ENCODE measurements around the gene ESM1.
A peak's percentile ranks its signal among the peaks of the same experiment; 100 is the strongest.
"Not testable (repeated sequence)": the region's sequence is repeated elsewhere in the genome, so short reads cannot be mapped to it uniquely, and the experiment has no call there.

The ESM1 gene, protein sequence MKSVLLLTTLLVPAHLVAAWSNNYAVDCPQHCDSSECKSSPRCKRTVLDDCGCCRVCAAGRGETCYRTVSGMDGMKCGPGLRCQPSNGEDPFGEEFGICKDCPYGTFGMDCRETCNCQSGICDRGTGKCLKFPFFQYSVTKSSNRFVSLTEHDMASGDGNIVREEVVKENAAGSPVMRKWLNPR

DNA sequence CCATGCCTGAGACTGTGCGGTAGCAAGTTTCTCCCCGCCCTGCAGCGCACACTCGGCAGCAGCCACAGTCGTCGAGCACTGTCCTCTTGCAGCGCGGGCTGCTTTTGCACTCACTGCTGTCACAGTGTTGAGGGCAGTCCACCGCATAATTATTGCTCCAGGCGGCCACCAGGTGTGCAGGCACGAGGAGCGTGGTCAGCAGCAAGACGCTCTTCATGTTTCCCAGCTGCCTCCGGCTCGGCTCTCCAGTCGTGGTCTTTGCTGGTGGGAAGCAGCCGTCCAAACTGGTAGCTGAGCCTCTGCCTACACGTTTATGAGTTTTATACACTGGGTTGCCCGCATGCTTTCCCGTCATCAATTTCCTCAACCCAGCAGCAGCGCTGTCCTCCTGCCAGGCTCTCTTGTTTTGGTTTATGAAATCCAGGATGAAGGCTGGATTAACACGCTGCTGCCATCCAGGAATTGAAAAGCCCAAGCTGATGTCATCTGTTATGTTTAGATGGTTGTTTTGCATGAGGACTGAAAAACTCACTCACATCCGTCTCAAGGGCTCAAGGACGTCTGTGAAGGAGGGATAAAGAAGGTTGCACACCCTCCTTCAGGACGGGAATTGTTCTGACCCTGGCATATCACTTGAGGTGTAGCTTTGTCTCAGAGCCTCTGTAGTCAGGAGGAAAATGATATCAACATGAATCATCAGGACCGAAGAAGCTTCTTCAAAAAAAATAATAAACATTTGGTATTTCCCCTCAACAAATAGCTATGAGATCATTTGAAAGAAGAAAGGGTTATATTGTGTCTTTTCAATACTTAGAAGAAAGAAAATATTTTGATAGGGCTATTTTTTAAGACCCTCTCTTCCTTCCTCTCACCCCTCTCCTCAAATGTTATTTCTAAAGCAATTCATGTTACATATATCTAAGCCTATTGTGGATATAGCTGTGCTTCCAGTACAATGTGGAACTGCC is at the start of gene ESM1:
Gene ESM1 (minus strand): TSS at position 293 of the 968 bp plus-strand sequence. CDS start 76 bp downstream, at position 217.
- TF ChIP-seq POLR2A (IDR thresholded peaks at IDR 0.05; ENCODE audit: low read depth, low read length): no peak
- peak; percentile 22 for DNase-seq (ENCODE audit: insufficient read length, low spot score)
- peak; percentile 85 for FAIRE-seq

DNA sequence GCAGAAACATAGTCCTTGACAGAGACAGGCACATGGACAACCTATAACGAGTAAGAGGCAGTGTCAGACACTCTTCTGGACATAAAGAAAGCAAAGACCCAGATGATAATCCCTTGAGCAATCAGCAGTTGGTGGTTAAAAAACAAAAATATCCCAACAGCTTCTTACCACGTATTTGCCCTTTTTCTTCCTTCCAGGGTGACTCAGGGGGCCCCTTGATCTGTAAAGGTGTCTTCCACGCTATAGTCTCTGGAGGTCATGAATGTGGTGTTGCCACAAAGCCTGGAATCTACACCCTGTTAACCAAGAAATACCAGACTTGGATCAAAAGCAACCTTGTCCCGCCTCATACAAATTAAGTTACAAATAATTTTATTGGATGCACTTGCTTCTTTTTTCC is 48.2 kb upstream of the ESM1 start:
- FAIRE-seq (no peak), DNase-seq (ENCODE audit: insufficient read length, low spot score) (no peak)
- TF ChIP-seq POLR2A (IDR thresholded peaks at IDR 0.05; ENCODE audit: low read depth, low read length): no peak

DNA sequence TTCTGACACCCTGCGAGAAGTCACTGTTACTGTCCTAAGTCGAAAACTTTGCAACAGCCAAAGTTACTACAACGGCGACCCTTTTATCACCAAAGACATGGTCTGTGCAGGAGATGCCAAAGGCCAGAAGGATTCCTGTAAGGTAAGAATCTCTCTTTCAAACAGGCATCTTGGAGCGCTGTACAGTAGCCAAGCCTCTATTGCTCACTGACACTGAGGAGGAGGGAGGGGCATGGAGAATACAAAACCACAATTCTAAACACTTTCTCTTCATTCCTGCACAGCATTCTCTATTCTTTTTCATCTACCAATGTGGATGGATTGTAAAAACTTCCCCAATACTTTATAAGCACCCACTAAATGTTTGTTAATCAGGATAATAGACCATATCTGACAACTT is 46.1 kb upstream of the ESM1 start:
- FAIRE-seq (no peak), DNase-seq (ENCODE audit: insufficient read length, low spot score) (no peak)
- no peak for TF ChIP-seq POLR2A (IDR thresholded peaks at IDR 0.05; ENCODE audit: low read depth, low read length)

DNA sequence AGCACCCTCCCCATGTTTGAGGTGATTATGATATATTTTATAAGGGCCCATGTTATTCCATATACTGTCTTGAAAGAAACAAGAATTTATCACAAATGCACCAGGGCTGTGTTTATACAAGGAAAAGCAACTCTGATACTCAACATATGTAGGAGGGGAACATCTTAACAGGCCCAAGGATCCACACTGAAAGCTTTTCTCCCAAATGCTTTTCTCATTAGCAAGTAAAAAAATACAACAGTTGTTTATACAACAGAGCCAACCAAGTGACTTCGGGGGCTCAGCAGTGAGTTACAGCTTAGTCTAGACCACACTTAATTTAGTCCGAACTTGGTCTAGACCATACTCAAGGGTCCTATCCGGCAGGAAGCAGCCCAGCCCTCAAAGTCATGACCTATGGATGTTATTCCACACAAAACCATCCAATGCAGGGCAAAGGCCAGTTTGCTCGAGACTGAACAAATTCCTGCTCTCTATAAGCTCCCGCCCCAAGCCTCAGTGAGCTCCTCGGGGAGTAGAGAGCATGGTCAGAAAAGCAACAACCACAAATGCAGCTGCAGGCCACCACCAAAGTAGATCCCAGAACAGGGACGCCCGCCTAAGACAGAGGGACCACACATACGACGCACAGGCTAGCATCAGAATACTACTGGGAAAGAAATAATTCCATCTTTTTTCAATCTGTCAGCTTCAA is 45.4 kb upstream of the ESM1 start:
- FAIRE-seq: no peak
- DNase-seq (ENCODE audit: insufficient read length, low spot score): no peak
- no peak for TF ChIP-seq POLR2A (IDR thresholded peaks at IDR 0.05; ENCODE audit: low read depth, low read length)

DNA sequence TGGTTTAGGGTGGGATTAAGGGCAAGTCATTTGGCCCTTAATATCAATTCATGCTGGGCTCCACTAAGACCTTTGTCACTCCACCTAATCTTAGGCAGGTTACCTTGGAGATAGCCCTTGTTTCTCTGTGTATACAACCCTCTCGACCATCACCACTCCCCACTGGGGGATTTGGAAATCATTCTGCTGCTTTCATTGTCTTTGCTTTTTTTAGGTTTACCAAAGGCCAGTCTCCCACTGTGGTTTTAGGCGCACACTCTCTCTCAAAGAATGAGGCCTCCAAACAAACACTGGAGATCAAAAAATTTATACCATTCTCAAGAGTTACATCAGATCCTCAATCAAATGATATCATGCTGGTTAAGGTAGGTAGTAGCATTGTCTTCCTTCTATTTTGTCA is 44.8 kb upstream of the ESM1 start:
- FAIRE-seq: no peak
- no peak for TF ChIP-seq POLR2A (IDR thresholded peaks at IDR 0.05; ENCODE audit: low read depth, low read length)
- no peak for DNase-seq (ENCODE audit: insufficient read length, low spot score)

DNA sequence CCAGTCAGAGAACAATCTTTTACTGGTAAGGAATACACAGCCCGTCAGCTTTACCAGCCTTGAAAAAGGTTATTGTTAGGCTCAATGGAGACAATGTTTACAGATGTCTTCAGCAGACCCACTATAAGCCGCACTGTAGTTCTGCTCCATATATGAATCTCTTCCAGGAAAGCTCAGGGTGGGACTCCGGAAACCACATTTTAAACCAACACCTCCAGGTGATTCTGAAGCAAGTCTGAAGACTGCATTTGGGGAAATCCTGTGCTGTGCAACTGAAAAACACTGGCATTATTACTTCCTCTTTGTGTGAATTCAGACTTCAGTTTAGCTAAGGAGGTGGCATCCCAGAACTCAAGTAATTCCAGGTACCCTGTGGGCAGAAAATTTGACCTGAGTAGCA is 42.2 kb upstream of the ESM1 start:
- DNase-seq (ENCODE audit: insufficient read length, low spot score): no peak
- FAIRE-seq: no peak

DNA sequence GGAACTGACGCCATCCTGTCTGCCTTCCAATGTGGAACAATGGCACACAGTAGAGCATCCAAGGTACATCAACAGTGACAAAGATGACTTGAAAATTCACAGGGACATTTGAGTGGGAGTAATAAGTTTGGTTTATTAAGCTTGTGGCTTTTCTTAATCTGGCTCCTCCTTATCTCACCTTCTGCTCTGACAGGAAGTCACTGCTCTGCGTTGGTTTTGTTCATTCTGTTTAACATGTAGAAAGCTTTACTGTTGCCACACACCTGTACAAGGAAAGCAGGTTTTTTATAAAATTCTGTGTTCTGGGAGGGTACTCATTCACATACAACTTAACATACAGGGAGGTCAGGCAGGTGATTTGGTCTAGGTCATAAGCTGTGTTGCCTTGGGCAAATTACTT is 37.1 kb upstream of the ESM1 start:
- FAIRE-seq (no peak), DNase-seq (ENCODE audit: insufficient read length, low spot score) (no peak)
- no peak for TF ChIP-seq POLR2A (IDR thresholded peaks at IDR 0.05; ENCODE audit: low read depth, low read length)

More for the DNA sequence above, 42.2 kb upstream of the ESM1 start:
- no peak for TF ChIP-seq POLR2A (IDR thresholded peaks at IDR 0.05; ENCODE audit: low read depth, low read length)

DNA sequence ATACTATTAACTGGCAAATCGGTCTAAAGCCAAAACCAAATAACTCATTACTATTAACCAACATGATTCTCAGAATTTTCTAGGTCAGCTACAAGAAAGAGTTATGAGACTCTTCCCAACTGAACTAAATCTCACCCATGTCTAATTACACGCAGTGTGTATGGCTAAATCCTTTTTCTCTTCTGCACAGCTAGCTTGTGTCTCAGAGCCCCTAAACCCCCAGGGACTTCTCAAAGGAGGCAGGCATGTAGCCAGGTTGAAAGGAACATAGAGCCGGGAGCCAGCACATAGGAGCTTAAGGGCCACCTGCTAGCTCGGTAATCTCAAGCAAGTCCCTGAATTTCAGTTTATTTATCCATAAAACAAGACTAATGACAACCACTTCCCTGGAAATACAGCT is 36.4 kb upstream of the ESM1 start:
- FAIRE-seq (no peak), DNase-seq (ENCODE audit: insufficient read length, low spot score) (no peak)
- no peak for TF ChIP-seq POLR2A (IDR thresholded peaks at IDR 0.05; ENCODE audit: low read depth, low read length)

DNA sequence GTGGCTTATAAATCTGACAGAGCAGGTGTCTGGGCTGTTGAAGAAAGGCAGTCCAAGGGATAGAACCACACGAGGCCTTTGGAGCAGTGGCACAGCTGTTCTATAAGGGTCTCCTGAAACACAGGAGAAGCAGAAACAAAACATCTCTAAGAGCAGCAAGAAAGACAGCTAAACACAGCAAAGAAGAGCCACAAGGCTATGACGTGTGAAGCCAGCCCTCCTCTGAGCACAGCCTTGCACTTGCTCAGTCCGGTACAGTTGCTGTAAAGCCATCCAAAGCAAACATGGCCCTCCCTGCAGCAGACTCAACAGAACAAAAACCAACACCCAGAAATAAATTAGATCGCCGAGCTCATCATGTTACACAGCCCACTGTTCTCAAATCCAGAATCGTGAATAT is 36.0 kb upstream of the ESM1 start:
- FAIRE-seq (no peak), DNase-seq (ENCODE audit: insufficient read length, low spot score) (no peak)
- no peak for TF ChIP-seq POLR2A (IDR thresholded peaks at IDR 0.05; ENCODE audit: low read depth, low read length)

DNA sequence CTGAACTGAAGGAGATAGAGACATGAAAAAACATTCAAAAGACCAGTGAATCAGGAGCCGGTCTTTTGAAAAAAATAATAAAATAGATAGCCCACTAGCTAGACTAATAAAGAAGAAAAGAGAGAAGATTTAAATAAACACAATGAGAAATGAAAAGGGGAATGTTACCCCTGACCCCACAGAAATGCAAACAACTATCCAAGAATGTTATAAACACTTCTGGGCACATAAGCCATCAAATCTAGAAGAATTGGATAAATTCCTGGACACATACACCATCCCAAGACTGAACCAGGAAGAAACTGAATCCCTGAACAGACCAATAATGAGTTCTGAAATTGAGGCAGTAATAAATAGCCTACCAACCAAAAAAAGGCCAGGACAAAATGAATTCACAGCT is 24.8 kb upstream of the ESM1 start:
- DNase-seq (ENCODE audit: insufficient read length, low spot score); FAIRE-seq: not testable (repeated sequence)

DNA sequence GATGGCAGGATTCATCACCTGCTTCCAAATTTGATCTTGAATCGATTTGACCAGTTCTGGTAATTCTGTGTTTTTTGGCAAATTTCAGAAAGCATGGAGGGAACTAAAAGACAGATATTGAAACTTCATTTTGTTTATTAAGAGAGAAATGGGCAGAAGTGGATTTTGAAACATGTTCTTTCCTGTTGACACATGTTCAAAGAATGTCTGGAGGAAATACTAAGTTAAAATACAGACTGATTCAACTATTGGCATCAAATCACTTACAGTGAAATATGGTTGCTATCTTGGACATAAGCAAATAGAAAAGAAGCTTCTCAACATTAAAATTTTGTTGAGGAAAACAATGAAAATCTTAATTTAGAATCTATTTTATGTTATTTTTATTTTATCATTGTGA is 19.3 kb upstream of the ESM1 start:
- DNase-seq (ENCODE audit: insufficient read length, low spot score) (no peak), FAIRE-seq (peak; percentile 72)
- TF ChIP-seq POLR2A (IDR thresholded peaks at IDR 0.05; ENCODE audit: low read depth, low read length): no peak

DNA sequence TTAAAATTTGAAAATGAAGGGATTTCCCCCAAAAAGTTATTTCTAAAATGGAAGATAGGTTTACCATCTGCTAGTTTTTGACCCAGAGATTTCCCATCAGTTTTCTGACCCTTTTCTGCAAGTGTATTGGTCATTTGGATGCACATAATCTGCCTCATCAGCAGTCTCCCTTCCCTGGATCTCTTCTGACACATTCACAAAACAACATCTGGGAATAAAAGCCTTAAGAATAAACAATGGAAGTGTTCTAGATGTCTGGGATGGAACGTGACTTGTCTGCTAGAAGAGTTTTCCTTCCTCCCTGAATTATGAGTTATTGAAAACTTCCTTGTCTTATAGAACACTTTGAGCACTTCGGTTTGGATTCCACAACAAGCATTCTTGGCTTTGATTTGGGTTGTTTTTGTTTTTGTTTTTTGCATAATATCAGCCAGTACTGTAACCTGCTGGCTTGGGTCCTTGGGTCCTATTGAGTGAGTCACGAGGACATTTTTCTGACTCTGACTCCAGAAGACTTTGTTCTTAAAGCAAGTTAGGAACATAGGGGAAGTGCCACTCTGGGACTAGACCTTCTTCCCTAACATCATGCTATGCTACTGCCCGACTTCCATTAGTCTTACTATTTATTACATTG is 18.2 kb upstream of the ESM1 start:
- DNase-seq (ENCODE audit: insufficient read length, low spot score): no peak
- no peak for TF ChIP-seq POLR2A (IDR thresholded peaks at IDR 0.05; ENCODE audit: low read depth, low read length)
- no peak for FAIRE-seq

DNA sequence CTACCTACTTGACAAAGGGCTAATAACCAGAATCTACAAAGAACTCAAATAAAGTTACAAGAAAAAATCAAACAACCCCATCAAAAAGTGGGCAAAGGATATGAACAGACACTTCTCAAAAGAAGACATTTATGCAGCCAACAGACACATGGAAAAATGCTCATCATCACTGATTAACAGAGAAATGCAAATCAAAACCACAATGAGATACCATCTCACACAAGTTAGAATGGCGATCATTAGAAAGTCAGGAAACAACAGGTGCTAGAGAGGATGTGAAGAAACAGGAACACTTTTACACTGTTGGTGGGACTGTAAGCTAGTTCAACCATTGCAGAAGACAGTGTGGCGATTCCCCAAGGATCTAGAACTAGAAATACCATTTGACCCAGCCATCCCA is 16.8 kb upstream of the ESM1 start:
- FAIRE-seq; DNase-seq (ENCODE audit: insufficient read length, low spot score): not testable (repeated sequence)

DNA sequence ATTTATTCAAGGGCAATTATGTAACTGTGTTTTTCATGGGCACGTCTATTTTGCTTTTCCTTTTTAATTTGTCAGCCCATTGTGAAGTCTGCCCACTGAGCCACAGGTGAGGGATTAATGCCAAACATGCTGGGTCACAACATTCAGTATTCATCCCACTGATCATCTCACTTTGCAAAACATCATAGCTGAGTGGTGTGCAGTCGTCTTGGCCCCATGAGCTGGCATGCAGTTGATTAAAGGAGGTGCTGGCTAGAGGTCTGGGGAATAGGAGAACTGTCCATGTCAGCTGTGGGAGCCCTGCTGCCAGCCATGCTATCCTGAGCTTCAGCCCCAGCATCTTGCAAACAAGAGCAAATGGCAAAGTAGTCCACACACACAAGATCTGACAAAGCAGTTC is 11.7 kb upstream of the ESM1 start:
- DNase-seq (ENCODE audit: insufficient read length, low spot score): no peak
- no peak for TF ChIP-seq POLR2A (IDR thresholded peaks at IDR 0.05; ENCODE audit: low read depth, low read length)
- no peak for FAIRE-seq

Data from H54 (cell line).